Neural cell (in vitro differentiated cells): Measurements from ENCODE around the gene EMILIN2.

Experiments
- EZH2 ChIP-seq: fragments of 200-600, 300-800 bp; shearing (Covaris generic), sonication (generic); IDR thresholded peaks from 2 replicates; pipeline ENCODE4 v1.6.1; 2014; ENCODE audit warnings: antibody characterized with exemption, low read length, borderline replicate concordance, mild to moderate bottlenecking; ENCODE audit not compliant: insufficient read depth, poor library complexity, severe bottlenecking
- POLR2AphosphoS5 ChIP-seq: IDR thresholded peaks from 2 replicates; pipeline ENCODE4 v1.6.1; 2012
- TF ChIP-seq, protein P1 (sequence below): fragments of 450-650 bp; IDR thresholded peaks from 2 replicates; pipeline ENCODE4 v1.5.1; 2014; ENCODE audit warnings: antibody characterized with exemption, mild to moderate bottlenecking, moderate library complexity; ENCODE audit not compliant: poor library complexity, severe bottlenecking

DNA sequence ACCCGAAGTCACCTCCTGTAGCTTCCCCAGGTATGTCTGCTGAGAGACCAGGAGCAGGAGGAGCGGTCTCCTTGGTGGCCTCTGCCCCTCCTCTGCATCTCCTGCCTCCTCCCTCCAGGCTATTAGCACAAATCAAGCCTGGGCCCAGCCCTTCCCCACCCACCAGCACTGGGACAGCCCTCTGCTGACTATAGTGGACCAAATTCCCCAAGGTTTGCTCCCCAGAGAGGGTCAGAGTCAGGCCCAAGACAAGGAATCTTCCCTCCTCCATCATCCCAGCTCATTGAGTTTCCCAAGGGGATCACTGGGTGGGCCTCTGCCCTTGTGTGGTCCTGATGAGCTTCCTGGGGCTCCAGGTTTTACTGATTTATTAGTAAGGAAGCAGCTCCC is 62.1 kb downstream of the EMILIN2 start:
- TF ChIP-seq, protein P1, sequence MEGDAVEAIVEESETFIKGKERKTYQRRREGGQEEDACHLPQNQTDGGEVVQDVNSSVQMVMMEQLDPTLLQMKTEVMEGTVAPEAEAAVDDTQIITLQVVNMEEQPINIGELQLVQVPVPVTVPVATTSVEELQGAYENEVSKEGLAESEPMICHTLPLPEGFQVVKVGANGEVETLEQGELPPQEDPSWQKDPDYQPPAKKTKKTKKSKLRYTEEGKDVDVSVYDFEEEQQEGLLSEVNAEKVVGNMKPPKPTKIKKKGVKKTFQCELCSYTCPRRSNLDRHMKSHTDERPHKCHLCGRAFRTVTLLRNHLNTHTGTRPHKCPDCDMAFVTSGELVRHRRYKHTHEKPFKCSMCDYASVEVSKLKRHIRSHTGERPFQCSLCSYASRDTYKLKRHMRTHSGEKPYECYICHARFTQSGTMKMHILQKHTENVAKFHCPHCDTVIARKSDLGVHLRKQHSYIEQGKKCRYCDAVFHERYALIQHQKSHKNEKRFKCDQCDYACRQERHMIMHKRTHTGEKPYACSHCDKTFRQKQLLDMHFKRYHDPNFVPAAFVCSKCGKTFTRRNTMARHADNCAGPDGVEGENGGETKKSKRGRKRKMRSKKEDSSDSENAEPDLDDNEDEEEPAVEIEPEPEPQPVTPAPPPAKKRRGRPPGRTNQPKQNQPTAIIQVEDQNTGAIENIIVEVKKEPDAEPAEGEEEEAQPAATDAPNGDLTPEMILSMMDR, result no peak
- TF ChIP-seq POLR2AphosphoS5 (no peak), EZH2 (no peak)
